NCI-H187 treated with DMSO at 0.1 percent for 48 hours (cell line): ENCODE results near the gene CACNA2D4.

Experiments used
- DNase-seq: peaks from one replicate; lab custom pipeline; 2025; lab: John Stamatoyannopoulos, UW

Gene CACNA2D4

DNA sequence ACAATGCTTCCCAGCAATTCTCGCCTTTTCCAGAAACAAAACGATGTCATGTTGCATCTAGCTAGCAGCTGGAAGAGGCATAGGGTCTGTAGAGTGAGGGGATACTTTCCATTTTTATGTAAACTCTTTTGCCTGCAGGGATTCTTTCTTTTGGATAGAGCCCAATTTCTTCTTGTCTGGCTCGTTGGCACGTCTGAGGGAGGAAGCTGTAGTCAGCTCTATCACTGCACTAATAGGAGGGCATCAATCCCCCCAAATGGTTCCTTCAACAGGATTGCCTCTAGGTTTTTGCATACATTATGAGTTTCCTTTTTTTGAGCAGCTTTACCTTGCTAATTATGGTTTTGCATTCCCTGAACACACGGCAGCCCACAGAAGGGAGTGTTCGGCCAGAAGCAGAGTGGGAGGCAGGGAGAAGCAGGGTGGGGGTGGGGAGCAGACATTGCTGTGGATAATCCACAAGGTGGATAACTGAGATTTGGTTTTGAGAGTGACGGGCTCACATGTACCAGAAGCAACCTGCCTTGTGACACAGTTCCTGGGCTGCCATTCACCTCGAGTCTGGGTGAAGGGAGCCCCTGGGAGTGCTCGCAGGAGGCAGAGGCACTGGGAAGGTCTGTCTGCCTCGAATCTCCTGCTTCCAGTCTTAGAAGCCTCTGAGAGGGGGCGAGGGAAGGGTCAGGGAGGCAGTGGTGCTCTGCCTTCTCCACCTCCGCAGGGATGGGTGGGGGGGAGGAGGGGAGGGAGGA is 73.6 kb downstream of the CACNA2D4 start:
- DNase-seq = no peak

DNA sequence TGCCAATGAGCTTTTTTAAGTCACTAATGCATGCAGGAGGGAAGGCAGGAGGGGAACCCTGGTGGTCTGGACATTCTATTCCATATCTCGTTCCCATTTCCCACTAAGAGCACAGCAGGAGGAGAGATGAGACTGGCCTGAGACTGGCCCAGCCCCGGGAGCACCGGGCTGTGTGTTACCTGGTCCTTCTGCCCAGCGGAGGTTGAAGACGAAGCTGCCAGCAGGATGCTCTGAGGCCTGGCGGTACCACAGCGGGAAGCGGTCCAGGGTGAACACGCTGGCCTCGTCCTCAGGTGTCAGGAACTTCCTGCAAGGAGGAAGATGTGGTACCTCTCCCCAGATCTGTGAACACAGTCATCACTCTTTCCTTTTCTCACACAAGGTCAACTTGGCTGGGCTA is 74.2 kb downstream of the CACNA2D4 start:
- DNase-seq = no peak

DNA sequence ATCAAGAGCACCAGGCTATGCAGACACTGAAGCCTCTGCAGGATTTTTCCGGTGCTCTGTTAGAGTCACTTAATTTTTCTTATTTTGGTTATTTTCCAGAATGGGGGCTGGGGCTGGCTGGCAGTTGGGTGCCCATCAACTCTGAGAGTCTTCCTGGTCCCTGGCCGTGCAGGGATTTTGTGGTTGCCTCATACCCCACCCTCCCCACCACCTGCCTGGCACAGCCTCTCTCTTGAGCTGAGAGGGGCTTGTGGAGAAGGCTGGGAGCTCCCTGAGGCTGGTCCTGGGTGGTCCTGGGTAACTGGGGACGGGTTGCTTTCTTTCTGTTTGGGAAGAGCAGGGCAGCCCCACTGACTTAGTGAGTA is 74.8 kb downstream of the CACNA2D4 start:
- no peak for DNase-seq

DNA sequence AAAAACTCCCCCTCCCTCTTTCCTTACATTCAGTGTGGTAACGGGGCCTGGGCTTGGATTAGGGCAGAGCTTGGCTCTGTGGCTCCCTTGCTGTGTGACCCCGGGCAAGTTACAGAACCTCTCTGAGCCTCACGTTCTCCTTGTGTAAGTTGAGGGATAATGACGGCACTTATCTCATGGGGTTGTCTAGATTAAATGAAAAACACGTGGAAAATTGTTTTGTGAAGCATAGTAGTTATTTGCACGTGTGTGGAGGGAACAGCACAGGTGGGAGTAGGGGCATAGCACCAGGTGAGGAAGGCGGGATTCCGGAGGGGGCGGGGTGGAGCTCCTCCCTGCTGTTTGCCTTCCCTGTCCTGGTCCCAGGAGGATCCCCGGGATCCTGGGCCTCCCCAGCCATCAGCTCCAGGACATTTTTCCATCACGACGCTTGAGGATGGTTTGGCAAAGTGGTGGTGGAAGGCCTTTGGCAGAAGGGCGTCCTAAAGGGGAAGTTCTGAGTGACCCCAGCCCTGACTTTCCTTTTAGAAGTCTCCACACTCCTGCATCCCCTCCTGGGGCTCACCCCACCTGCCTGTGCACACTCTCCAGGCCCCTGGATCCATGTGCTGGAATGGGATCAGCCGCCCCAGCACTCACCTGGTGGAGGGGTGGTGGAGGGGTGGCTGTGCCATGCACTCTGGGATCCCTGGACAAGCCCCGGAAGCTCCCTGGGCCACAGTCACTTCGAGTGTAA is 75.4 kb downstream of the CACNA2D4 start:
- no peak for DNase-seq

DNA sequence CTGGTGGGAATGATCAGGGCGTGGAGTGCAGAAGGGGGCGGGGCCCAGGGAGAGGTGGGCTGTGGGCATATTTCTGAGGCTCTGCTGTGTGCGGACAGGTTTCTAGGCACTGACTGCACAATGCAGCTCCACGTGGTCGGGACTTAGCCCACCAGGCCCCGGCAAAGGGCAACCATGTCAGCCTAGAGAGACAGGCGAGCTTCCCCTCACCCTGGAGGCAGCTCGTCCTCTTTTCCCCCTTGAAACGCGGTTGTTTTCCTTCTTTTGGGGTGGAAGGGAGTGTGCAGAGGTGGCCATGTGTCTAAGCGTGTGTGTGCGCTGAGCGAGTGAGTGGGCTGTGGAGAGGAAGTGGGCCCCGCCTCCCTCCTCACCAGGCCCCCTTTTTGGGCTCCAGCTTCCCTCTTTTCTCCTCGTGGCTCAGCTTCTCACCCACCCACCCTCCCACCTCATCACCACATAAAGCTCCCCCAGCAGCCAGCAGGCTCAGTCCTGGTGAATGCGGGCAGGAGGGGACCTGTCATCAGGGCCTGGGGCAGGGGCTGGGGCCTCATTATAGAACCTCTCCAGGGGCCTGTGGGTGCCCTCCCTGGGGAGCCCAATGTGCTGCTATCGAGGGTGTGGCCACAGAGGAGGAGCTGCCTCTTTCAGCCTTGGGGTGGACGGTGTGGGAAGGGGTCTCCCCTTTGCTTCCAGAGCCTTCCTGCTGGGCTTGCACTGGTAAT is 76.1 kb downstream of the CACNA2D4 start:
- DNase-seq = no peak

DNA sequence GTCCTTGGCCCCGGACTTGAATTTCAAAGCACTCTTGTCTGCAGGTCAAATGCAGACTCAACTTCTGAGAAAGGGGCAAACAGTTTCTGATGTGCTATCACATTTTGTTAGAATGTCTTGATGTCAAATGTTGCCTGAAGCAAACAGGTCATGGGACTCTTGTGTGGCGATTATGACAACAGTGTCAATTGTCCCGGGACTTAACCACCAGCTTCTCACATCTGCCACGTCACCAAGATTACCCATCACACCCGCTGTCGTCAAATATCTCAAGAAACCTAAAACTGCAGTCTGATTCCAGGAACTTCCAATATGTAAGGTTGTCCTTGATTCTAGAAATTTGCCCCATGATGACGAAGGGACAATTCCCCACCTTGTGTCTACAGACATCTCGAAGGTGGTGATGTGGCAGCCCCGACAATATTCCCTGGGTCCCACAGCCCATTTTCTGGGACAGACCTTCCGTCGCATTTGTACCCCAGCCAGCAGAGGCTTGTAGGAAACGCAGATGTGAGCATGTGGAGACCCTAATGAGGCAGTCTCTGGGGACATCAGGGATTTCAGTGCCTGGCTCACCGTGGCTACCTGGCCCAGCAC is 76.8 kb downstream of the CACNA2D4 start:
- DNase-seq = no peak

DNA sequence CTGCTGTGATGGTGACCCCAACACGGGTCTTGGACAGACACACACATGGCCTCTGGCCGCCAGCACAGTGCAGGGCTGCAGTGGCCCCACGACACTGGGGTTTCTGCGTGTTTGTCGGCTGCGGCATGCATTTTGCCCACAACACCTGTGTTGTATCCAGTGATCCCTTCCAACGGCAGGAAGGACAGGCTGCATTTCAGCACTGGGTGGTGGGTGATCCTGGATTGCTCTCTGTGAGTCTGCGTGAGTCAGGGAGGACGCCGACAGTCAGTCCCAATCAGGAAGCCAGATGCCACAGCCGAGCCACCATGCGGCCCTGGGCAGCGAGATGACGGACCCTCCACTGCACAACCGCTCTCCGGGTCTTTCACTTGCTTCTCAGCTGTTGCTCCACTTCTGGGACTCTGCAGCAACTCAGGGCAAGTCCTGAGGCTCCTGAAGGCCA is 77.4 kb downstream of the CACNA2D4 start:
- no peak for DNase-seq

DNA sequence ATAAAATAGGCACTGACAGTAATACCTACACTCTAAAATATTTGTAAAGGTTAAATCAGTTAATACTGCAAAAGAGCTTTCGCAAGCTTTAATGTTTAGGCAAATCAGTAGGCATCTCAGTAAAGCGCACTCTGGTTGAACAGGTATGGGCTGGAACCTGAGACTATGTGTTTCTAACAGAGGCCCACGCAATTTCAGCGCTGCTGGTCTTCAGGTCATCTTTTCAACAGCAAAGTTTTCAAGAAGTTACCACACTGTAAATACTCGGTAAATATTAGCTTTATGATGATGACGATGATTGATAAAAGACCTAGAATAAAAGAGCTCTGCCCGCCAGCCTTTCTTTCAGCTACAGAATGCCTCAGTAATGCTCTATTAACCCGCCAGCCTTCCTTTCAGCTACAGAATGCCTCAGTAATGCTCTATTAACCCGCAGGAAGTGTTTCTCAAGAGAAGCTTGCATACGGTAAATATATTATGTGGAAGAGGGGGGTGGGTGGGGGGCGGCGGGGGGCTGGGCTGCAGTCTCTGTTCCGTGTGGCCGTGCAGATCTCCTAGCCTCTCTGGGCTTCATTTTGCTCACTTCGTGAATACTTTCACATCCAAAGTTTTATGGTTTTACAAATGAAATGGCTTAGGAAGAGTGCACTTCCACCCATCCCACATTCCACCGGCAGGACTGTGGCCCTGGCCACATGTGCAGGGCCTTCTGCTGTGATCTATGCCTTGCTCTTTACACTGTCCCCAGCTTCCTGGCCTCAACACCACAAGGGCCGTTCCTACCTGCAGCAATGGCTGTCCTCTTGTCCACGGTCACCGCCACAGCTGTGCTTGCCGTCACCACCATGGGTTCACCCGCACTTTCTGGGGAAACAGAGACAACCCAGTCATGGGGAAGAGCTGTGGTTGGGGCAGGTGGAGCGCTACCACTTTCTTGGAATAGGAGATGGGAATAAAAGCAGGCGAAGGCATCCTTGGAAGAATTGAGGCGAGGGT is 78.2 kb downstream of the CACNA2D4 start:
- DNase-seq = no peak

DNA sequence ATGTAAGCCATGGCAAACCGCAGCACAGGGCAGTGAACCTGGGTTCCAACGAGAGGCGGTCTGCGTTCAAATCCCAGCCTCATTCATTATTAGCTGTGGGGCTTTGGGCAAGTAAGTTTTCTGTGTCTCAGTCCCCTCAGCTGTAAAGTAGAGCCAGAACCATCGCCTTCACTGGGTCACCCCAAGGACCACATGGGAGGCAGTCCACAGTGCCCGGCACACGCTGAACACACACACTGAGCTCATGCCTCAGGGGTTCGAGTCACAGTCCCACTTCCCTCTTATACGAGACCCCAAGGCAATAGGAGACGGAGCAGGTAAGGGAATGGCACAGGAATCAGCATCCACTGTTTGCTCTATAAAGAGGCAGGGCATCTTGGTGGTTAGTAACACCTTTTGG is 79.0 kb downstream of the CACNA2D4 start:
- DNase-seq = no peak

DNA sequence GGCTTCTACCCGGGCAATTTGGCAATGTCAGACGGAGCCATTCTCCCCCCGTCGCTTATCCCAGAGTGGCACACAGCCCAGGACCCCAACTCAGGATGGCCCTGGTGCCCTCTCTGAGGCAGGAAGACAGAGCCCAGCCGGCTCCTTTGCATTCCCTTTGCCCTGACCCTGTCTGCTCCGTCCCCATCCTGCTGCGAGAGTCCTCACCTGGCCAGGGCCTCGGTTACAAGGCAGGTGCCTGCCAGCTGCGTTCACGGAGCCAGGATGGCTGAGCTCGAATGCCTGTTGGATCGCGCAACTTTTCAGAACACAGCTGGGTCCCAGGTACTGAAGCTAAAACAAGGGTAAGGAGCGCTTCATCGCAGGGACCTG is 79.5 kb downstream of the CACNA2D4 start:
- no peak for DNase-seq

DNA sequence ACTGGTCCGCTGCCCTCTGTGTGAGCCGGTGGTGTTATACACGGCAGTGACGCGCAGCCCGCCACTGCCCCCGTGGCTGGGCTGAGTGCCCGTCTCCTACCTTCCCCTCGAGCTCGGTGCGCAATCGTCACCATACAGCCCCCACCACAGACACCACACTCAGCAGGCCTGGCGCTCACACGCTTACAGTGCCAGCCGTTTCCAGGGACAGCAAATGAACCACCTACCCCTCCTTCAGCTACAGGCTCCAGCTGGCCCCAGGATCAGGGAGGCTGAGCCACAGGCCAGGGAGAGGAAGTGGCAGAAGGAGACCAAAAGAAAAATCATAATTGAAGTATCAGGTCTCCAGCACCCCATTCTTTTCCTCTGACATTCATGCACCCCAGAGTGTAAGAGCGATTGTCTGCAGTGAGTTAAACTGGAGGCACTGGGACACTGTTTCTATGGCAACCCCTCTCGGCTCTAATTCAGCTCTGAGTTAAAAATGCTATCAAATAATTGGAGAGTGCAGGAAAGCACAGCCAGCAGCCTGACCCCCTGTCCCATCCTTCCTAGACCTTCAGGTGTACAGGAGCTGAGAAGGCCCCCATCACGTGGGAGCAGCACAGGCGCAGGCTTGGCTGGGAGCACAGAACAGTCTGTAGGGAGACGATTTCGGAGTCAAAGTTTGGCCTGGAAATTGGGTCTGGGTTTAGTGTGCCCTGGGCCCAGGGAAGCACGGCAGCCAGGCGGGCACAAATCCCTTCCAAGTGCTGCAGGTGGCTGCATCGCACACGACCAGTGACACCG is 80.1 kb downstream of the CACNA2D4 start:
- no peak for DNase-seq

DNA sequence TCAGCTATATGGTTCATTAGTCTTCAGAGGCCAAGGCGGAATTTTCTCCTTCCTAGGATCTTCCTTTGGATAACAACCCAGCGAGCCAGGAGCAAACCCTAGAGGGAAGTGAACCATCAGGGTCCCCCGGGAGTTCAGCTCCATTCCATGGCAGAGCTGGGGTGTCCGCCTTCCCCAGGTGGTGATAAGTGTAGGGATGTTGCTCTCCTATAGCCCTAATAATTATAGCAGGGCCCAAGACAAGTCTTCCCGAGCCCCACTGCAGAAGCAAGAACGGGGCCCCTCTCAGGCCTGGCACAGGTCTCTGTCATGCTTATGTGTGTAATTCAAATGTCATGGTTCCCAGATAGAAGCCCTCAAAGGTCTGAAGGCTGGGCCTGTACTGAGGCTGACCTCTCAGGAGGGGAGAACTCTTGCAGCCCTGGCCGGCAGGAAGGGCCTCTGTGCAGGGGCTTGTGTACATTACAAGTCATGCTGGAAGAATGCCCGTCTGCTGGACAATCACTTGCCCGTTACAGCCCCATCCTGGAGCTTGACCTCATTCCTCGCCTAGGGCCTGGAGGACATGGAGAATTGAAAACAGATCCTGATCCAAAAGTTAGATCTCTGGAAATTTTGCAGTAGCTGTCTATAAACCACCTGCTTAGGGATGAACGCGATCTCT is 80.8 kb downstream of the CACNA2D4 start:
- DNase-seq = no peak

DNA sequence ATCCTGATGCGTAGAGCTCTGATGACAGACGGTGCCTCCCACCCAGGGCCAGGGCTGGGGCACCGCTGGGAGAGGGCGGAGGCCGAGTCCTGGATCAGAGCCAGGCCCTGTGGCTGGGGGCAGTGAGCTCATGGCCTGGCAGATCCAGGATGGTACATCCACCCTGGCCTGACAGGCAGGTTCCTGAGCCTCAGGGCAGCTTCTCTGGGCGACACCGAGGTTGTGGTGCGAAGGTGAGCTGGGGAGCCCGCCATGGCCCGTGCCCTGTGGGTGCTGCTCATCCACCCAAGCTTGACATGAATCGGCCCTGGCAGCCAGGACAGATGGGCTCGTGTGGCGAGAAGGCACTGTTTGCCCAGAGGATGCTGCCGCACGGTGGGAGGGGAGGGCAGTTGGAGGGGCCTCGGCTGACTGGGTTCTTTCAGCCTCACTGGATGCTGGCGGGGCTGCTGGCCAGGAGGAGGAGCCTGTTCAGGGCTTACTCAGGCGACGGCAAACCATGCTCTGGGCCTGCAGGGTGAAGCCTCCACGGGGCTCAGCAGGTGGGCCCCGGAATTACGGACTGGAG is 81.5 kb downstream of the CACNA2D4 start:
- no peak for DNase-seq

DNA sequence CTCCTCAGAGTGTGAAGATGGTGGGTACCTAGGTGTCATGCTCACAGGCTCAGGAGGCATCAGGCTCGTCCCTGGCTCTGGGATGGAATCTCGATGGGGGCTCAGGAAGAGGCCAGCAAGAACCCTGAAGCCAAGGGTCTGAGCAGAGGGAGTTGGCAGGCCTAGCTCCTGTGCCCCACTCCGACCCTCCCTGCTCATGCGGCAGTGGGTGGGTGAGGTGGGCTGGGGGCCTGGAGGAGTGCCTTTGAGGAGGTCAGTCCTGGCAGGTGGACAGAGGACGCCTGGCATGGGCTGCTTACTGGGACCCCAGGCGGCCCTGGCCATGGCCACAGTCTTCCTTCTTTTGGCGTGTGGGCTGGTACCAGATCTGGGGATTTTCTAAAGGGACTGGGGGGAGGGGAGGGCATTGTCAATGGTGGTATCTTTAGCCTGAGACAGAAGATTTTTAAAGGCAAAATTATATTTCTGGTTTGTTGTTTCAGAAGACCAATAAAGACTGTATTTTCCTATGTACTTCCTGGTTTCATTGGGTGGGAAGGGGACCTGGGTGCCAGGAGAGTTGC is 82.1 kb downstream of the CACNA2D4 start:
- DNase-seq = no peak

DNA sequence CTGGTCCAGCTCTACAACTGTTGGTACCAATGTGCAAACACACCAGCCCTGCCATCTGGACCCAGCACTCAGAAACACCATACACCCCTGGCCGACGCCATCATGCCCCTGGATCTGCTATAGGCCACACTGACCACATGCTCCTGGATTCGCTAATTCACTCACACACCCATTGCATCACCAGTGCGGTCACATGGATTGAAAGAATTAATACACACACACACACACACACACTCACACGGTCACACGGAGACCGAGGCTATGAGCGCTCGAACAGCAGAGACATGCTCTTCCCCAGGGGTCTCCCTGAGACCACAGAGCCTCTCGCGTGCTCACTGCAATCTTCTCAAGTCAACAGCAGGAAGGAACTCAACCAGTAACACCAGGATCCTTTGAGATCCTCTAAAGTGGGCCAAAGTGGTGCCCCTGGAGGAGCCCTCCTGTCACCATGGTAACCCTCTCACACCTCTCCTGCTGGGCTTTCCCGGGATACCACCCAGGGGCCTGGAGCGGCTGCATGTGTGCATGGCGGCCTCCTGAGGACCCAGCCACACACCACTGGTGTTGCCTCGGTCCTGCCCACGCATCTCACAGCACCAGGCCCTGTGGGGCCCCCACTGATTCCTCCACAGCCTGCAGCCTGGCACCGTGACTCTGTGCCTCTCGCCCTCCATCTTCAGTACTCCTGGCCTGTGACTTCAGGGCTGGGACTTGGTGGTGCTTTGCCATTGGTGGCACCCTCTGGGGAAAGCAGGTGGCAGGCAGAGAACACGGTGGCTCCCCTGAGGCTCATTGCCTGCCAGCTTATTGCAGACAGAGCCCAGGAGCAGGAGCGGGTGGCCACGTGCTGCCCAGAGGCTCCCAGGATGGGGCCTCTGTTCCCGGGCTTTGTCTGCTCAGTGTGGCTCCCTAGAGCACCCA is 83.0 kb downstream of the CACNA2D4 start:
- DNase-seq = no peak

DNA sequence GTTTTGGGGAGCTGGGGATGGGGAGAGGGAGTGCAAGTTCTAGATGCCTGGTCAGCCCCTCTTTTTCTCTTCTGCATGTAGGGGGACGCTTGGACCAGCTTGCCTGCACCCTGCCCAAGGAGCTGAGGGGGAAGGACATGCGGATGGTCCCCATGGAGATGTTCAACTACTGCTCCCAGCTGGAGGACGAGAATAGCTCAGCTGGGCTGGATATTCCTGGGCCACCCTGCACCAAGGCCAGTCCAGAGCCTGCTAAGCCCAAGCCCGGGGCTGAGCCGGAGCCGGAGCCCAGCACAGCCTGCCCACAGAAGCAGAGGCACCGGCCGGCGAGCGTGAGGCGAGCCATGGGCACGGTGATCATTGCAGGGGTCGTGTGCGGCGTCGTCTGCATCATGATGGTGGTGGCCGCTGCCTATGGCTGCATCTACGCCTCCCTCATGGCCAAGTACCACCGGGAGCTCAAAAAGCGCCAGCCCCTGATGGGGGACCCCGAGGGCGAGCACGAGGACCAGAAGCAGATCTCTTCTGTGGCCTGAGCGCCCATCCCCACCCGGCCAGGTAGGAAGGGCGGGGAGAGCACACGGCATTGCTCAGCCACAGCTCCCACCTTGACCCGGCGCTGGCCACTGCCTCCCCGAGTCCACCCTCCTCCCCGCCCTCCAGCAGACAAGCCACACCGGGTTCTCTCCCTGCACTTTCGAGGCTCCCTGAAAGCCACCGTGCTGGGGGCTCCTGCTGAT is 84.1 kb downstream of the CACNA2D4 start:
- DNase-seq = no peak

DNA sequence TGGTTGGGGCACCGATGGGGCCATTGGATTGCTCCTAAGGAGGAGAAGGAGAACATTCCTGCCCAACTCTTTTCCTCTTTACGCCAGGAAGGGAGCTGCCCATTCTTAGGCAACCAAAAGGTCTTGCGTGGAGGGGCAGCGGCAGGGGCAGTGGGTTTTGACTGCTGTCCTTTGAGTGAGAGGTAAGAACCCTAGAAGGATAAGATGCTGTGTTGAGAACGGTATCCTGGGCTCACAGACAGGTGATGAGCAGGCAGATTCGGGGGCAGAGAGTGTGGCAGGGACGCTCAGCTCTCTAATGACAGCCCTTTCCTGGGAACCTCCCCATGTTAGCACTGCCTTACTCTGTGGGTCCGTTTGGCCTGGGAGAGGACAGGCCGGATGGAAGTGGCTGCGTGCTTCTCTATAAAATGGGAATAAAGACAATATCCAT is 84.8 kb downstream of the CACNA2D4 start:
- DNase-seq = no peak
